ENCODE results near the gene MEGF11.

MEGF11 gene

GRCh38 chr15:65956899-65957298, 296.7 kb downstream of the MEGF11 start:
- DNase-seq, result no peak

DNA sequence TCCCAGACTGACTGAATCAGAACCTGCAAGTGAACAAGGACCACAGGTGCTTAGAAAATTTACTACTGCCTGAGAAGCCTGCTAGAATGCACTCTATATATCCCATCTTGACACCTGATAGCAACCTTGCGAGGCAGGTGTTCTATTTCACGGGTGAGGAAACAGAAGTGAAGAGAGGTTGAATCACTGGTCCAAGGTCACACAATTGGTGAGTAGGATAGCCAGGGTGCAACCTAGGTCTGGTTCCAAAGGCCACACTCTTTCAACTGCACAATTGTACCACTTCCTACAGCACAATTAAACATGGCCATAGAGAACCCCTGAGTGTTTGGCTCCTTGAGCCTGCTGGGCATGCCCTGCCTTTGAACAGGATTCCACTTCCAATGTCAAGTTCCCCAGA, 297.2 kb downstream of the MEGF11 start:
- DNase-seq, result no peak

GRCh38 chr15:65954289-65954741, 299.2 kb downstream of the MEGF11 start:
- no peak for DNase-seq

- no peak for DNase-seq
Measured at GRCh38 chr15:65953622-65954021, 299.9 kb downstream of the MEGF11 start.

DNA sequence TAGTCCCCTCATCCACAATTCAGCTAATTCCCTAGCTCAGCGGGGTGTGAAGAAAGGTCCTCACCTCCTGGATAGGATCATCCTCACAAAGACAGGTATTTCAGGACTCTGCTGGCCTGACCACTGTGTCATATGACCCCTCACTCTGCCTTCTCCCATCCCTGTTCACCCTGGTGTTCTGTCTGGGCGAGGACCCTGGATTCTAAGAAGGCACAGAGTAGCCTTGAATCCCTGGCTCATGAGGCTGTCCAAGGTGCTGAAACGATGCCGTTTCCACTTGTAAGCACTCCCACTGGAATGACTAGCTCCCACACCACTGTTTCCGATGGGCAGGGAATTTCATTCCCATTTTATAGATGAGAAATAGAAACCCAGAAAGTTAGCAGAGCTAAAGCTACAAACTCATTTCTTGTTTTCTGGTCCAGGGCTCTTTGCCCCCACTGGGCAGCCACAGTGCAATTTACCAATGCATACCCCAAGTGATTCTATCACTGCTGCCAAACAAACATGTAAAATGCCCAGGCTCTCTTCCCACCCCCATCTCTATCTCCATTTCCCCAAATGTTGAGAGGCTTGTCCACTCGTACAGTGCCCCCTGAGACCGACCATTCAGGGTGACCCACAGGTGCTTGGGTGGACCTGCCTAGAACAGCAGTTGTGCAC, 301.0 kb downstream of the MEGF11 start:
- DNase-seq, result no peak

DNA sequence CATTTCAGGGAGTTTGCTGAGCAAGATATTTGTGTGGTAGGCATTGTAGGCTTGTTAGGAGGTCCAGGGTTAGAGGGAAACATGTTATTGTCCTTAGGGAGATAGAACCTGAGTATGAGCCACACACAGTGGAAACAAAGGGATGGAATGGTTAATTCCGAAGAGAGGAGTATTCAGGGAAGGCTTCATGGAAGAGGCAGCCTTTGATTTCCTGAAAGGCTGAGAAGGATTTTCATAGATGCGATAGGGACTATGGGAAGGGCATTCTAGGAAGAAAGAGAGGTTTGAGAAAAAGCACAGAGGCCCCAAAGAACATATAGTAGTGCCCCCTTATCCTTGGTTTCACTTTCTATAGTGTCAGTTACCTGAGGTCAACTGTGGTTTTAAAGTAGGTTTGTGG, 302.5 kb downstream of the MEGF11 start:
- DNase-seq, result no peak

DNA sequence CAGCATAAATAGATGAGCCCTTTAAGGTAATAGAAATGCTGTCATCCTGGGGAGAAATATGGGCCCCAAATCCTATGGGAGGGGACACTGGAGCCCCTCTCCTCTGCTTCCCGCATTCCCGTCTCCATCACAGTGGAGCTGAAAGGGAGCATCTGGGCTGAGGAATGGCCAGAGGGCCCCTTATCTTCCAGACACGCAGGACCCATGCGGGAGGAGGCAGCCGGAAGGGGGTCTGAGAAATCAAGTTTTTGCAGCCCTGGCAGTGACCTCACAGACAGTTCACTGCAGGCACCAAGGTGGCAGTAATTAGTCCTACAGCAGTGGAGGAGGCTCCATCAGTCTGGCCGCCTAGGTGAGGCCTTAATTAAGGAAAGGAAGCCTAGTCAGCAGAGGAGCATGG, 304.1 kb downstream of the MEGF11 start:
- no peak for DNase-seq

- DNase-seq, result no peak
Measured at GRCh38 chr15:65949011-65949410, 304.5 kb downstream of the MEGF11 start.

DNA sequence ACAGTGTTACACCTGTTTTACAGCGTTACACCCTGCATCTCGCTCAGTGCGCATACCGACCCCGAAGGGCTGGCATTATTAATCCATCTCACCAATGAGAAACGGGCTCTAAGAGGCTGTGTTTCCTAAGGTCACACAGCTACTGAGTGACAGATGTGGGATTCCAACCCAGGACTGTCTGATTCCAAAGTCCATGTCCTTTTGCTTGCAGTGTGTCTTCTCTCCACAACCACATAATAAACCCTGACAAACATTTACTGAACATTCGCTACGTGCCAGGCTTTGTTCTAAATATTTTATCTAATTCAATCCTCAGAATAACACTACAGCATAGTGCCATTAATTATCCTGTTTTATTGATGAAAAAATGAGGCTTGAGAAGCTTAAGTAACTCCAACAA, 305.2 kb downstream of the MEGF11 start:
- DNase-seq, result no peak

GRCh38 chr15:65947041-65947440, 306.5 kb downstream of the MEGF11 start:
- no peak for DNase-seq

DNA sequence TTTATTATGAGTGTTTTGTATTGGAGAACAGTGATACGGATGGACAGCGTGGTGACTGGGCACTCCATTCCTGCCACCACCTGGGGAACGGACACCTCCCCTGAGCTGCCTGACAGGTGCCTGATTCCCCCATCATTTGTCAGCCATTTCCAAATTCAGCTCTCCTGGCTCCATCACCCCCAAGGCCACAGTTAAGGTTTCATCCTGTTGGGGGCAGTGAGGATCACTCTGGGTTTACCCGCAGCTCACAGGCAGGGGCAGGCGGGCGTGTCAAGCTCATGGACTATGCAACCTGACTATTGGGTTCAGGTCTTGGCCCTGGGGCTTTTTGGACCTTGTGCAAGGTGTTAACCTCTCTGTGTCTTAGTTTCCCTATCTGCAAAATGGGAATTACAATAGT, 307.9 kb downstream of the MEGF11 start:
- DNase-seq, result no peak

- no peak for DNase-seq
Measured at GRCh38 chr15:65944404-65944803, 309.1 kb downstream of the MEGF11 start.

DNA sequence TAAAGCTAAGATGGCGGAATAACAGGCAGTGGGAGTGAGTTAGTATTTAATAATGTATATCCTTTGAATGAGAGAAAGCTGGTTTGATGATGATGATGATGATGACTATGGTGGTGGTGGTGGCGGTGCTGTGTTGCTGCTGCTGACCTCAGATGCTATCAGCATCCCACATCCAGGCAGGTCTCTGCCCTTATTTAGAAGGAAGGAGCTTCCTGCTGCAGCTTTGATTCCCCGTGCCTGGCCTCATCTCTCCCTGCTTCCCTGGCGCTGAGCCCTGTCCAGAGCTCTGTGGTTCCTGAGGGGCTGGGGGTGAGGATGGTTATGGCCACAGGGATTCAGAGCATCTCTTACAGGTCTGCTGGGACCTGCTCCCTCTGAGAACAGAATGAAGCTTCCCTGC, 311.1 kb downstream of the MEGF11 start:
- no peak for DNase-seq

- no peak for DNase-seq
Measured at GRCh38 chr15:65940618-65940909, 313.0 kb downstream of the MEGF11 start.

DNA sequence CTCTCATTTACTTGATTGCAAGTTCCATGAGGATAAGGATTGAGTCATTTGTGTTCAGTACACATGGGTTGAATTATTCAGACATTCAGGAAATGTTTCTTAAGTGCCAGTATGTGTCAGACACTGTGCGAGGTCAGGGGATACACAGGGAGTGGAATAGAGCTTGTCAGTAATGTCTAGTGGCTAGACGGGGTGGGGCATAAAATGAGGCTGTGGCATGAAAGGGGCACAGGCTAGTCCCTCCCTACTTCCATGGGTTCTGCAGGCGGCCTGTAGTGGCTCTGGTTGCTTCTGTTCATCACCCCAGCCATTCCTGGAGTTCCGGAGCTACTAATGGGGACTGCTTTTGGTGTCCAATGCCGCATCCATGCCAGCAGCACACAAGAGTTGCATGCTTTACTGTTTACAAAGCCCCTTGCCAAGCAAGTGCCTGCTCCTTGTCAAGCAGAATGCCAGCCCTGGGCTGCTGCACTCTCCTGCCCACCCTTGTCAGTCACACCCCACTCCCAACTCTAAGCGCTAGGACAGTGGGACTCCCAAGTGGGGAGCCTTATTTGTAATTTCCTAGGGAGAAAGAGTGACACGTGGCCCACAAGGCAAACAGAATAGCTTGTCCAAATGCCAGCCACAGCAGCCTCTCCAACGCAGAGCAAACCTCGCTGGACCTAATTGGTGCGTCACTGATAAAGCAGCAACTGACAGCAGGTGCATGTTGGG, 313.5 kb downstream of the MEGF11 start:
- DNase-seq, result no peak

GRCh38 chr15:65938604-65939003, 314.9 kb downstream of the MEGF11 start:
- DNase-seq, result no peak

GRCh38 chr15:65937476-65937875, 316.1 kb downstream of the MEGF11 start:
- no peak for DNase-seq

- no peak for DNase-seq
Measured at GRCh38 chr15:65937054-65937453, 316.5 kb downstream of the MEGF11 start.

DNA sequence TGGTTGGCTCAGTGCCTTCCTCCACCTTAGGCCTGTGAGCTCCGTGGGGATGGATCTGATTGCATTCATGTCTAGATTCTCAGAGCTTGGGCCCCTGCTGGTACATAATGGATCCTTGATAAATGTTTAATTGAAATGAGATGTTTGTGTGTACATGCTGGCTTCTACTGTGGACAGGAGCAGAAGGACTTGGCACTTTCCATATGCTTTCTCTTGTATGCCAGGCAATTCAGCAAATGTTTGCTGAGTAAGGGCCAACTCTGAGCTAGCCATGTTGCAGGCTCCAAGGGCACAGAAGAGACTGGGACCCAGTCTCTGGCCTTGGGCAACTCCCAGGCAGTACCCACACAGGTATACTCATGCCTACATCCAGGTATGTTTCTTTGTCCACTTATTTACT, 317.3 kb downstream of the MEGF11 start:
- DNase-seq, result no peak

GRCh38 chr15:65935391-65935790, 318.2 kb downstream of the MEGF11 start:
- DNase-seq, result no peak

- DNase-seq, result no peak
Measured at GRCh38 chr15:65931221-65931620, 322.3 kb downstream of the MEGF11 start.

DNA sequence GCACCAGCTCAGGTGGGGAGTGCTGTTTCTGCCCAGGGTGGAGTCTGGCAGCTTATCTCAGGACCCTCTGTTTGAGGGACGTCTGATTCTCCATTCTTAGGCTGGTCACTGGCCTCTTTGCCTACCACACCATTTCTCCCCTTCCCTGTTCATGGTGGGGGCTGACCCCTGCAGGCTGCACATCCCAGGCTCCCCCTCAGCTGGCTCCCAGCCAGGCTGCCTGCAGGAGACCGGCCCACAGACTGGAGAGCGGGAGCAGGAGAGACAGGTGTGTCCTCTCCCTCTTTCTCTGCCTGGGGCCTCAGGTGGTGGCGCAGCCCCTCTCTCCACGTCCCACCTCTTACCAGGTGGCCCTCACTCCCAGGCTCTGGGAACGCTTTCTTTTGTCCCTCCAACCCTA, 323.4 kb downstream of the MEGF11 start:
- DNase-seq, result no peak

DNA sequence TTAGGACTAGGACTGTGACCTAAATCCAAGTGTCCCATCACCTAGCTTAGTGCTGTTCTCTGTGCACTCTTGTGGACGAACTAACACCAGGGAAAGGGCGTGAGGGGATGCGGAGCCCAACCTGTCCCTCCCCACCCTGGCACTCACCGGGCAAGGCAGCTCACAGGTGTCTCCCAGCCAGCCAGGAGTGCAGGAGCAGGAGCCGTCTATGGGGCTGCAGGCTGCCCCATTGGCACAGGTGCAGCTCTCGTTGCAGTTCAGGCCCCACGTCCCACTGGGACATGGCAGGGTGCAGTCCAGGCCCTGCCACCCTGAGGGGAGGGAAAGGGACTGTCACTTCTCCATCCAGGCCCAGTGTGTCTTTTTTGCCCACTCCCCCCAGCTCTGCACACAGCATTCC, 324.0 kb downstream of the MEGF11 start:
- no peak for DNase-seq

- no peak for DNase-seq
Measured at GRCh38 chr15:65927545-65927944, 326.0 kb downstream of the MEGF11 start.

DNA sequence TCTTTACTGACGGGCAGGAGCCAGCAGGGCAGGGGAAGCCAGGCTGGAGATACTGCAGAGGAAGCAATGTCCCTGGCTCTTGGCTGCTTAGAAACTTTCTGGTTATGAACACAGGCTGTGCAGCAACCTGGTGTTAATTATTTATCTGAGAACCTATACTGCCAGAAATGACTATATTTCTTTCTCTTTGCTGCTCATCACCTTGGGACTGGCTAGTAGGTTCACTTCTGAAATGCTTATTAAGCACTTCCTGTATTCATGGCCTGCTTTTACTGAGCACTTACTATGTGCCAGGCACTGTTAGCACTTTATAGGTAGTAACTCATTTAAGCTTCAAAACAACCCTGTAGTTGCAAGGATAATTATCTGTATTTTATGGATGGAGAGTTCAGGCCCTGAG, 326.7 kb downstream of the MEGF11 start:
- no peak for DNase-seq
